Activated CD8-positive, alpha-beta T cell treated with anti-CD3 and anti-CD28 coated beads for 36 hours (primary cell): ENCODE data around the gene HACD2. TPM values are rescaled to one million over a fixed set of nuclear protein-coding genes. Genes with fewer than 3 reads are reported as not detected.

Experiments
- ATAC-seq: fragments of 200-7000 bp; cut with Tn5 transposase; one replicate; pipeline ENCODE4 v1.10.0; 2021; ENCODE audit warnings: mild to moderate bottlenecking, moderate library complexity
- CTCF ChIA-PET: fragments of 350-600 bp; sonication (Branson Sonifier 250); formaldehyde crosslinking; loops from one replicate; lab custom pipeline; 2021; ENCODE audit warnings: antibody characterized with exemption; lab: Charles Lee
- POLR2A ChIA-PET: fragments of 350-600 bp; sonication (Branson Sonifier 250); formaldehyde crosslinking; loops from one replicate; lab custom pipeline; 2021; ENCODE audit warnings: antibody characterized with exemption; lab: Charles Lee
- DNase-seq: peaks from one replicate; pipeline ENCODE4 v3.0.0-alpha.2; 2020
- H3K27ac Mint-ChIP-seq: one replicate; pipeline ENCODE4 v1.8.0; 2021; ENCODE audit warnings: mild to moderate bottlenecking, mixed read lengths
- H3K27me3 Mint-ChIP-seq: one replicate; pipeline ENCODE4 v1.8.0; 2021; ENCODE audit warnings: mixed read lengths
- H3K36me3 Mint-ChIP-seq: one replicate; pipeline ENCODE4 v1.8.0; 2021; ENCODE audit warnings: low read depth, mixed read lengths
- H3K4me1 Mint-ChIP-seq: one replicate; pipeline ENCODE4 v1.8.0; 2021; ENCODE audit warnings: low read depth, mixed read lengths
- H3K4me3 Mint-ChIP-seq: one replicate; pipeline ENCODE4 v1.8.0; 2021; ENCODE audit warnings: mild to moderate bottlenecking, moderate library complexity, mixed read lengths
- H3K9me3 Mint-ChIP-seq: one replicate; pipeline ENCODE4 v1.8.0; 2021; ENCODE audit warnings: mixed read lengths
- CTCF ChIP-seq: fragments of 200-600 bp; IDR thresholded peaks from one replicate; pipeline ENCODE4 v1.8.0; 2022; ENCODE audit warnings: antibody characterized with exemption, mild to moderate bottlenecking
- intact Hi-C: fragments of 100-400 bp; cut with micrococcal nuclease; formaldehyde crosslinking; loops from one replicate; pipeline ENCODE4 v1.10.0; 2022
- total RNA-seq, 2 experiments: library from RNA; stranded (reverse); gene quantifications; one replicate each; pipeline ENCODE4 v1.2.3, GENCODE V29; 2021

The HACD2 gene
- total RNA-seq, 2 experiments from 2014 or later = 25.1 to 26.9 TPM

GRCh38 chr3:123553536-123553935, 31.3 kb downstream of the HACD2 start:
- no peak for ATAC-seq
- TF ChIP-seq CTCF = no peak
- Mint-ChIP-seq H3K4me3 (no peak overlapping the region), H3K27ac (no peak overlapping the region), H3K9me3 (peaks cover 4% of the 10 kb centered on the region), H3K27me3 (no peaks in the 10 kb centered on the region), H3K4me1 (peaks cover 5% of the 10 kb centered on the region), H3K36me3 (peaks cover 38% of the 10 kb centered on the region)
- POLR2A ChIA-PET = interaction anchor here (1.2 kb wide), 1 partner anchor 9 kb away, joined by 3 read pairs; no protein-coding TSS in a partner anchor
- DNase-seq = no peak
- CTCF ChIA-PET = interaction anchor here (1.0 to 2.1 kb wide), 4 partner anchors 8 to 106 kb away, joined by 4 to 8 read pairs (median 4); no protein-coding TSS in a partner anchor
- intact Hi-C loops = no loop called here

GRCh38 chr3:123552768-123553167, 32.1 kb downstream of the HACD2 start:
- peaks cover 4% of the 10 kb centered on the region for H3K9me3 Mint-ChIP-seq
- ChIA-PET CTCF (interaction anchor here (0.8 to 1.3 kb wide), 2 partner anchors 31 to 63 kb away, joined by 3 to 4 read pairs; no protein-coding TSS in a partner anchor), POLR2A (interaction anchor here (1.2 kb wide), 1 partner anchor 10 kb away, joined by 3 read pairs; no protein-coding TSS in a partner anchor)
- peaks cover 5% of the 10 kb centered on the region for H3K4me1 Mint-ChIP-seq
- no peak for DNase-seq
- ATAC-seq = no peak
- no peak overlapping the region for H3K4me3 Mint-ChIP-seq
- no peak overlapping the region for H3K27ac Mint-ChIP-seq
- H3K36me3 Mint-ChIP-seq = peaks cover 38% of the 10 kb centered on the region
- intact Hi-C loops = no loop called here
- TF ChIP-seq CTCF = no peak
- H3K27me3 Mint-ChIP-seq = no peaks in the 10 kb centered on the region

- TF ChIP-seq CTCF = peak; percentile 59
- no peak overlapping the region for H3K4me3 Mint-ChIP-seq
- H3K36me3 Mint-ChIP-seq = peaks cover 38% of the 10 kb centered on the region
- ChIA-PET CTCF (interaction anchor here (0.8 to 1.4 kb wide), 4 partner anchors 8 to 106 kb away, joined by 3 to 6 read pairs (median 3); no protein-coding TSS in a partner anchor), POLR2A (no interaction called here)
- no peak overlapping the region for H3K27ac Mint-ChIP-seq
- DNase-seq (no peak), ATAC-seq (no peak)
- H3K27me3 Mint-ChIP-seq = no peaks in the 10 kb centered on the region
- peaks cover 5% of the 10 kb centered on the region for H3K4me1 Mint-ChIP-seq
- intact Hi-C loops = no loop called here
- peaks cover 4% of the 10 kb centered on the region for H3K9me3 Mint-ChIP-seq
Measured at GRCh38 chr3:123552095-123552714, 32.6 kb downstream of the HACD2 start.

- no peak for ATAC-seq
- Mint-ChIP-seq H3K4me1 (peaks cover 10% of the 10 kb centered on the region), H3K4me3 (no peak overlapping the region), H3K36me3 (peaks cover 17% of the 10 kb centered on the region), H3K27ac (no peak overlapping the region), H3K9me3 (no peaks in the 10 kb centered on the region), H3K27me3 (no peaks in the 10 kb centered on the region)
- no peak for DNase-seq
- TF ChIP-seq CTCF = no peak
- intact Hi-C loops = no loop called here
- CTCF ChIA-PET = interaction anchor here (1.8 to 8.4 kb wide), 3 partner anchors 12 to 218 kb away, joined by 5 to 57 read pairs (median 6); no protein-coding TSS in a partner anchor
- POLR2A ChIA-PET = no interaction called here
Measured at GRCh38 chr3:123547881-123548519, 36.9 kb downstream of the HACD2 start.
